ENCODE data around the gene RASSF7.

DNA sequence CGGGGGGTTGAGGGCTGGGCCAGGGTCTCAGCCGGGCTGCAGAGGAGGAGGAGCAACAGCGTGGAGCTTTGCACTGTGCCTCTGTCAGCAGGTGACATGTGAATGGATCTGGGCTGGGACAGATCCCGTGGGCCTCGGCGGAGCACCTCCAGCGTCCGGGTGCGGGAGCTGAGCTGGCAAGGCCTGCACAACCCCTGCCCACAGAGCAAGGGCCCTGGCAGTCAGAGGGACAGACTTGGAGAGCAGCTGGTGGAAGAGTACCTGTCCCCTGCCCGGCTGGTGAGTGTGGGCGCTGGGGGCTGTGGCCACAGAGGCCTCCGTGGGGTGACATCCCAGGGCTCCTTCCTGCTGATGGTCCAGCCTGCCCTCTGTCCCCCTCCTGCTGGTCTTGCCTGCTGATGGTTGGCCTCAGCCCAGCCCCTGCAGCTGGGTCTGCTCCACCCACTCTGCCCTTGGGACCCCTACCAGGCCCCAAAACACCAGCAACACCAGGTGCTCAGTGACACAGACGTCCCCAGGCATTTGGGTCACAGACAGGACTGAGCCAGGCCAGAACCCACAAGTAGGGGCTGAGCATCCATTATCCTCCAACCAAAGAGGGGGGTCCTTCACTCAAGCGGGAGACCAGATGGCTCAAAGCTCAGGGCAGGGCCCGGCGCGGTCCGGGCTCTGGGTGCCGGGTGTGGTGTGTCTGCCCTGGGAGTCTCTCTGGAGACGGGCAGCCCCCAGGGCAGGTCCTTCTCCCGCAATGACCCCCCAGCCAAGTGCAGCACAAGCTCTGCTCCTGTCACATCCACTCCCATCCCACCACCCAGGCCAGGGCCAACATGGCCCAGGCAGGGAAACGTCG lies 20.0 kb upstream of the RASSF7 start:
- TF ChIP-seq CTCF (IDR thresholded peaks at IDR 0.05) = no peak
- no peak for TF ChIP-seq POLR2A (IDR thresholded peaks at IDR 0.05)

Data from lower leg skin (tissue), 3 donors.